HCT116 (cell line): Measurements from ENCODE around the gene YWHAE. TPM values are rescaled to one million over a fixed set of nuclear protein-coding genes. Genes with fewer than 3 reads are reported as not detected.

Experiments used
- ATAC-seq: fragments of 200-7000 bp; cut with Tn5 transposase; 2 replicates; pipeline ENCODE4 v1.9.1; 2020; ENCODE audit warnings: mild to moderate bottlenecking, moderate library complexity
- BruUV-seq: library from RNA; stranded (reverse); fragments of 400-500 nt; replicated peaks from 2 replicates; lab custom pipeline; 2021; lab: Mats Ljungman, UMichigan
- CTCF ChIA-PET: fragments of 300-600 bp; sonication (Branson Sonifier 250); formaldehyde crosslinking; loops from one replicate; lab custom pipeline; 2021; ENCODE audit warnings: antibody characterized with exemption; lab: Charles Lee
- POLR2A ChIA-PET: fragments of 300-600, 350-600 bp; sonication (Branson Sonifier 250); formaldehyde crosslinking; loops from one replicate; lab custom pipeline; 2021; ENCODE audit warnings: antibody characterized with exemption; lab: Charles Lee
- RAD21 ChIA-PET, 2 experiments: fragments of 300-600 bp; sonication (Branson Sonifier 250); formaldehyde crosslinking; loops; one replicate each; lab custom pipeline; 2023; ENCODE audit warnings: low total read pairs in 2 of 2; ENCODE audit not compliant: uncharacterized antibody in 2 of 2, unreplicated experiment in 2 of 2, low non-redundant PET in 1 of 2; lab: Charles Lee
- DNase-seq: peaks from one replicate; pipeline ENCODE4 v3.0.0-alpha.2; 2010; ENCODE audit warnings: low read depth, low spot score
- H2AFZ ChIP-seq: fragments of 200-600 bp; shearing (Covaris generic), sonication (generic); 2 replicates; pipeline ENCODE4 v1.6.1; 2017; ENCODE audit warnings: low read depth, mixed run types, mixed read lengths, antibody characterized with exemption, low read length; ENCODE audit not compliant: poor library complexity, severe bottlenecking
- H3K27ac ChIP-seq: 2 replicates; pipeline ENCODE4 v1.5.1; 2012; ENCODE audit warnings: low read depth, low read length
- H3K27me3 ChIP-seq: fragments of 200-600 bp; sonication (generic); 2 replicates; pipeline ENCODE4 v1.6.1; 2016; ENCODE audit warnings: mixed run types, low read length, mixed read lengths; ENCODE audit not compliant: insufficient read depth
- H3K36me3 ChIP-seq, 2 experiments: fragments of 200-500 bp in 1 of 2; fragments of 200-600 bp in 1 of 2; sonication (Bioruptor generic) in 1 of 2; sonication (generic) in 1 of 2; 2 replicates each; pipeline versions ENCODE4 v1.5.1 to v1.6.1; 2014 to 2016; ENCODE audit warnings: low read length in 2 of 2, inconsistent platforms in 1 of 2, mixed read lengths in 1 of 2, mixed run types in 1 of 2; ENCODE audit not compliant: insufficient read depth in 2 of 2, control insufficient read depth in 1 of 2
- H3K4me1 ChIP-seq, 2 experiments: fragments of 200-600 bp in 1 of 2; sonication (generic) in 1 of 2; 2 replicates each; pipeline versions ENCODE4 v1.5.1 to v1.6.1; 2012 to 2017; ENCODE audit warnings: low read length in 2 of 2, inconsistent platforms in 1 of 2, mild to moderate bottlenecking in 1 of 2, mixed read lengths in 1 of 2, mixed run types in 1 of 2, moderate library complexity in 1 of 2; ENCODE audit not compliant: insufficient read depth in 2 of 2, control insufficient read depth in 1 of 2
- H3K4me2 ChIP-seq: fragments of 200-600 bp; sonication (generic); 2 replicates; pipeline ENCODE4 v1.6.1; 2017; ENCODE audit warnings: mixed run types, low read length, mixed read lengths
- H3K4me3 ChIP-seq, 2 experiments: fragments of 200-600 bp in 1 of 2; sonication (generic) in 1 of 2; replicated peaks in 1 of 2; 2 replicates each; pipeline ENCODE4 v1.5.1; 2011 to 2016; ENCODE audit warnings: low read length in 2 of 2, control low read depth in 1 of 2, low read depth in 1 of 2, mild to moderate bottlenecking in 1 of 2, mixed read lengths in 1 of 2, mixed run types in 1 of 2
- H3K79me2 ChIP-seq: fragments of 200-600 bp; sonication (generic); 2 replicates; pipeline ENCODE4 v1.6.1; 2017; ENCODE audit warnings: mild to moderate bottlenecking, mixed run types, low read length, moderate library complexity, mixed read lengths; ENCODE audit not compliant: insufficient read depth
- H3K9ac ChIP-seq: fragments of 200-600 bp; sonication (generic); 2 replicates; pipeline ENCODE4 v1.6.1; 2016; ENCODE audit warnings: low read length, mixed read lengths
- H3K9me2 ChIP-seq: fragments of 200-600 bp; sonication (generic), shearing (Covaris generic); 2 replicates; pipeline ENCODE4 v1.6.1; 2017; ENCODE audit warnings: mixed run types, mild to moderate bottlenecking, moderate library complexity; ENCODE audit not compliant: insufficient read depth
- H3K9me3 ChIP-seq, 2 experiments: fragments of 200-500 bp in 1 of 2; fragments of 200-600 bp in 1 of 2; sonication (Bioruptor generic) in 1 of 2; sonication (generic) in 1 of 2; 2 replicates each; pipeline ENCODE4 v1.6.1; 2014 to 2017; ENCODE audit warnings: low read length in 2 of 2, mixed read lengths in 2 of 2, inconsistent platforms in 1 of 2, low read depth in 1 of 2, mild to moderate bottlenecking in 1 of 2, mixed run types in 1 of 2, moderate library complexity in 1 of 2; ENCODE audit not compliant: control insufficient read depth in 1 of 2, insufficient read depth in 1 of 2
- H4K20me1 ChIP-seq: fragments of 200-600 bp; sonication (generic), shearing (Covaris generic); 2 replicates; pipeline ENCODE4 v1.6.1; 2017; ENCODE audit warnings: mixed run types, mild to moderate bottlenecking, moderate library complexity; ENCODE audit not compliant: insufficient read depth
- CBX3 ChIP-seq: IDR thresholded peaks from 2 replicates; pipeline ENCODE4 v1.6.1; 2012; ENCODE audit warnings: low read depth
- CEBPB ChIP-seq: IDR thresholded peaks from 2 replicates; pipeline ENCODE4 v1.6.1; 2012; ENCODE audit warnings: low read depth
- CTCF ChIP-seq, 3 experiments: fragments of 200-600 bp in 1 of 3; sonication (generic) in 1 of 3; IDR thresholded peaks in 2 of 3; conservative IDR thresholded peaks in 1 of 3; 2 replicates each; pipeline ENCODE4 v1.5.1; 2012 to 2017; ENCODE audit warnings: low read depth in 2 of 3, low read length in 2 of 3, antibody characterized with exemption in 1 of 3, borderline replicate concordance in 1 of 3, control low read depth in 1 of 3, mild to moderate bottlenecking in 1 of 3, mixed read lengths in 1 of 3, mixed run types in 1 of 3, moderate library complexity in 1 of 3; ENCODE audit not compliant: insufficient read depth in 1 of 3
- ELF1 ChIP-seq: IDR thresholded peaks from 2 replicates; pipeline ENCODE4 v1.6.1; 2012; ENCODE audit warnings: low read depth, borderline replicate concordance
- FOSL1 ChIP-seq: IDR thresholded peaks from 2 replicates; pipeline ENCODE4 v1.6.1; 2012; ENCODE audit warnings: low read depth
- POLR2AphosphoS5 ChIP-seq: IDR thresholded peaks from 2 replicates; pipeline ENCODE4 v1.6.1; 2011; ENCODE audit warnings: mild to moderate bottlenecking, low read depth, low read length, moderate library complexity
- REST ChIP-seq: IDR thresholded peaks from 2 replicates; pipeline ENCODE4 v1.6.1; 2012; ENCODE audit warnings: low read depth
- SP1 ChIP-seq: IDR thresholded peaks from 2 replicates; pipeline ENCODE4 v1.6.1; 2012; ENCODE audit warnings: low read depth
- TCF7L2 ChIP-seq: IDR thresholded peaks from 2 replicates; pipeline ENCODE4 v1.7.0; 2011; ENCODE audit warnings: borderline replicate concordance, inconsistent platforms; ENCODE audit not compliant: insufficient read depth, insufficient read length; ENCODE audit errors: extremely low read depth
- YY1 ChIP-seq: IDR thresholded peaks from 2 replicates; pipeline ENCODE4 v1.6.1; 2011; ENCODE audit warnings: low read length, low read depth, moderate library complexity, mild to moderate bottlenecking; ENCODE audit not compliant: insufficient replicate concordance; ENCODE audit errors: extremely low read depth
- ZFX ChIP-seq: fragments of 450-650 bp; IDR thresholded peaks from 2 replicates; pipeline ENCODE4 v1.6.1; 2017
- ZNF274 ChIP-seq: fragments of 200-500 bp; sonication (Bioruptor generic); IDR thresholded peaks from 2 replicates; pipeline ENCODE4 v1.6.1; 2014; ENCODE audit warnings: mild to moderate bottlenecking, low read depth, low read length, inconsistent platforms
- intact Hi-C: fragments of 100-400 bp; cut with micrococcal nuclease; formaldehyde crosslinking; loops from 2 replicates; pipeline ENCODE4 v1.10.0; 2022
- total RNA-seq: library from RNA; stranded (reverse); gene quantifications from one replicate; pipeline ENCODE4 v1.2.1, GENCODE V29; 2021; ENCODE audit not compliant: unreplicated experiment

The YWHAE gene
- total RNA-seq, 1 experiment from 2014 or later = 735 TPM

GRCh38 chr17:1300371-1300905 is 99.6 kb downstream of the YWHAE start:
- Histone ChIP-seq H3K9ac (no peak overlapping the region), H3K27ac (no peak overlapping the region)
- no peak for DNase-seq
- RAD21 ChIA-PET = no interaction called here
- POLR2A ChIA-PET = no interaction called here
- intact Hi-C loops = no loop called here
- TF ChIP-seq ZNF274 (no peak), CTCF (IDR thresholded peaks at IDR 0.05 in 2 of 3, conservative IDR thresholded peaks at IDR 0.05 in 1 of 3; ENCODE audit: borderline replicate concordance in 1 of 3, insufficient read depth in 1 of 3, low read depth in 2 of 3, low read length in 2 of 3) (no peak), POLR2AphosphoS5 (no peak), TCF7L2 (no peak), REST (no peak), CEBPB (no peak), ZFX (no peak), SP1 (no peak), YY1 (no peak), ELF1 (no peak), FOSL1 (no peak), CBX3 (no peak)
- TF ChIP-seq, all 23 proteins: peak for 0
- Histone ChIP-seq H3K27me3 (no peaks in the 10 kb centered on the region), H3K36me3 (no peaks in the 10 kb centered on the region), H3K4me2 (no peak overlapping the region), H3K9me2 (no peaks in the 10 kb centered on the region), H4K20me1 (no peaks in the 10 kb centered on the region), H3K4me1 (no peaks in the 10 kb centered on the region), H3K4me3 (no peak overlapping the region), H3K9me3 (no peaks in the 10 kb centered on the region), H3K79me2 (no peaks in the 10 kb centered on the region), H2AFZ (no peak overlapping the region)
- CTCF ChIA-PET = no interaction called here
- BruUV-seq = no TSS peak
- 0 out of 2 replicates have a peak, but pooled peaks have one; percentile 21 for ATAC-seq
